Pancreas (tissue), 10 donors: ENCODE data around the gene PPFIBP1. TPM values are rescaled to one million over a fixed set of nuclear protein-coding genes. Genes with fewer than 3 reads are reported as not detected.

Experiments used
- ATAC-seq, 4 donors: fragments of 200-7000 bp; cut with Tn5 transposase; one replicate each; pipeline versions ENCODE4 v1.8.0 to v1.9.1; 2020; ENCODE audit warnings: mild to moderate bottlenecking in 4 of 4, moderate library complexity in 4 of 4
- DNase-seq, 6 donors: peaks; one replicate each; pipeline ENCODE4 v3.0.0-alpha.2; 2020
- FAIRE-seq: peaks from 2 replicates; lab custom pipeline; 2012; peaks lifted over from hg19 to GRCh38; lab: Jason Lieb, UNC
- H3K27ac ChIP-seq, 4 donors: fragments of 200-600 bp; sonication (generic); 1 replicate in 3 of 4; 2 replicates in 1 of 4; pipeline versions ENCODE4 v1.5.0 to v1.8.0; 2020
- H3K27me3 ChIP-seq, 4 donors: fragments of 200-600 bp; one replicate each; pipeline ENCODE4 v1.8.0; 2021
- H3K36me3 ChIP-seq, 3 donors: fragments of 200-600 bp; sonication (generic) in 1 of 3; one replicate each; pipeline versions ENCODE4 v1.5.0 to v1.8.0; 2020 to 2021
- H3K4me1 ChIP-seq, 3 donors: fragments of 200-600 bp; one replicate each; pipeline ENCODE4 v1.8.0; 2021
- H3K4me3 ChIP-seq, 4 donors: fragments of 200-600 bp; sonication (generic) in 2 of 4; one replicate each; pipeline versions ENCODE4 v1.5.0 to v1.8.0; 2020 to 2021
- H3K9me3 ChIP-seq, 4 donors: fragments of 200-600 bp; one replicate each; pipeline ENCODE4 v1.8.0; 2021
- CTCF ChIP-seq, 4 donors: fragments of 200-600 bp; sonication (generic) in 3 of 4; IDR thresholded peaks; one replicate each; pipeline versions ENCODE4 v1.5.0 to v1.8.0; 2021; ENCODE audit warnings: antibody characterized with exemption in 4 of 4
- WGBS, 2 donors: extraction: QIAGEN DNeasy Blood & Tissue Kit; methylation state at CpG; one replicate each; pipeline ENCODE4 v1.1.7; 2013; 5-methylcytosine and 5-hydroxymethylcytosine counted together
- intact Hi-C, 3 donors: fragments of 100-400 bp; cut with DNase I; formaldehyde crosslinking; loops; one replicate each; pipeline versions ENCODE4 v1.11.1 to v1.14.2; 2022
- polyA plus RNA-seq, 2 donors: library from polyadenylated mRNA; stranded (reverse); fragments of 200-250 nt; gene quantifications; one replicate each; pipeline ENCODE4 v1.2.3, GENCODE V29; 2013
- total RNA-seq, 6 donors: library from RNA; stranded (reverse); fragmentation: NEBNext Ultra II Directional in 4 of 6; extraction: Animal tissue kit (Norgen Biotek cat#: 25700) in 4 of 6; gene quantifications; one replicate each; pipeline versions ENCODE4 v1.2.1 to v1.2.4, GENCODE V29; 2021 to 2023
- donor health status: healthy with polysubstance abuse.
- donor health status: DM: no; HTN: no; CAD: no; lungs with moderate emphysema.
- donor health status: DM: no; HTN: no; CAD: no.
- donor health status: control.
- donor health status: control.
- donor health status: Bipolar disorder and iron deficiency.
- donor health status: DM: yes; HTN: yes; CAD: no.
- donor health status: DM: no; HTN: no; CAD: no.
- donor health status: DM: no; HTN: no; CAD: no.
- donor health status: DM: yes; HTN: yes; CAD: no.

PPFIBP1 gene
- total and polyA plus RNA-seq, 8 donors, result 12.1 to 50.3 (median 32.9) TPM

- TF ChIP-seq CTCF (IDR thresholded peaks at IDR 0.05), result no peak
- H3K27ac ChIP-seq, result no peak overlapping the region
Measured at GRCh38 chr12:27504507-27504906, 19.5 kb upstream of the PPFIBP1 start.

DNA sequence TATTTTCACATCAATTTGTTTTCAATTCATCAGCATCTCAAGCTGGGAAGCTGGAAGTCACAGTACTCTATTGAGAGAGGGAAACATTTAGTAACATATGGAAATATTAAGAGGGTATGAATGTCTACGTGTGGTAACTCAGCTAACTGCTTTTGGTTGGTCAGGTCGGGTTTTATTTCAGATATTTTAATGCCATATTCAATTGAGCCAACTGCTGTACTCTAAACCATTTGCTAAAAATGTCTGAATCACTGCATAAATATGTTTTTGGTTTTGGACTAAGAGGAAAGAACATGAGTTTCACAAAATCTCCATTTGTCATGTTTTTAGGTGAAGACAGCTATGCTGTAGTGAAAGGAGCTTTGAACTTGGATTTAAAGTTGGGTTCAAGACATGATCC, 18.9 kb upstream of the PPFIBP1 start:
- no peak for FAIRE-seq
- intact Hi-C loops, result no loop called here
- no peak overlapping the region for H3K4me3 ChIP-seq
- H3K4me1 ChIP-seq, result no peaks in the 10 kb centered on the region
- no peak for ATAC-seq
- no peak for DNase-seq
- no peaks in the 10 kb centered on the region for H3K27me3 ChIP-seq
- H3K9me3 ChIP-seq, result no peaks in the 10 kb centered on the region
- no peak for TF ChIP-seq CTCF (IDR thresholded peaks at IDR 0.05)
- WGBS, 2 donors, result 82 to 90% methylated on average over 2 of the region's 2 CpGs
- H3K36me3 ChIP-seq, result no peaks in the 10 kb centered on the region
- H3K27ac ChIP-seq, result no peak overlapping the region

More at GRCh38 chr12:27504507-27504906, 19.5 kb upstream of the PPFIBP1 start:
- Histone ChIP-seq H3K9me3 (no peaks in the 10 kb centered on the region), H3K27me3 (no peaks in the 10 kb centered on the region), H3K36me3 (no peaks in the 10 kb centered on the region), H3K4me3 (no peak overlapping the region), H3K4me1 (no peaks in the 10 kb centered on the region)
- FAIRE-seq (no peak), DNase-seq (no peak), ATAC-seq (peak in 1 of 4 donors; percentile 42)
- intact Hi-C loops, result no loop called here
- whole genome bisulfite sequencing, 2 donors, result 73 to 76% methylated on average over 2 of the region's 2 CpGs

- Histone ChIP-seq H3K4me1 (peaks cover 0 to 2% (median 0%) of the 10 kb centered on the region in 3 donors), H3K4me3 (no peak overlapping the region), H3K36me3 (no peaks in the 10 kb centered on the region), H3K27me3 (no peaks in the 10 kb centered on the region), H3K9me3 (no peaks in the 10 kb centered on the region), H3K27ac (no peak overlapping the region)
- intact Hi-C loops, result no loop called here
- DNase-seq, result no peak
- TF ChIP-seq CTCF (IDR thresholded peaks at IDR 0.05), result no peak
- no peak for ATAC-seq
- no peak for FAIRE-seq
Measured at GRCh38 chr12:27505761-27506160, 18.2 kb upstream of the PPFIBP1 start.

DNA sequence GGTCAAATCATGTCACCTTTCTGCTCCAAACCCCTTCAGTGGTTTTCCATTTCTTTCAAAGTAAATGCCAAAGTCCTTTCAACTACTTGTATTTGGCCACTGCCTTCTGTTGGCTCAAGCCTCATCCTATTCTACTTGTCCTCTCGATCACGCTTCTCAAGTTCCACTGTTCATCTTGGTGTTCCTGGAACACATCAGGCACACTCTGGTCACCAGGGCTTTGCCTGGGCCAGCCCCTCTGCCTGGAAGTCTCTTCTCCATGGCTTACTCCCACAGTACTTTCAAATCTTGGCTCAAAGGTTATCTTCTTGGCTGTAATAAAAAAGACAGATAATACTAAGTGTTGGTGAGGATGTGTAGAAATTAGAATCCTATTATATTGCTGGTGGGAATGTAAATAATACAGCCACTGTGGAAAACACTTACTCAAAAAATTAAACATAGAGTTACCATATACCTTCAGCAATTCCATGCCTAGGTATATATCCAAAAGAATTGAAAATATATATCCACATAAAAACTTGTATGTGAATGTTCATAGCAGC, 17.3 kb upstream of the PPFIBP1 start:
- TF ChIP-seq CTCF (IDR thresholded peaks at IDR 0.05), result no peak
- H3K36me3 ChIP-seq, result no peaks in the 10 kb centered on the region
- no peaks in the 10 kb centered on the region for H3K9me3 ChIP-seq
- 93 to 96% methylated on average over 2 of the region's 2 CpGs for WGBS, 2 donors
- no peak for DNase-seq
- H3K4me3 ChIP-seq, result no peak overlapping the region
- intact Hi-C loops, result no loop called here
- ATAC-seq, result no peak
- FAIRE-seq, result no peak
- H3K27ac ChIP-seq, result no peak overlapping the region
- H3K4me1 ChIP-seq, result peaks cover 0 to 5% (median 0%) of the 10 kb centered on the region in 3 donors
- no peaks in the 10 kb centered on the region for H3K27me3 ChIP-seq

DNA sequence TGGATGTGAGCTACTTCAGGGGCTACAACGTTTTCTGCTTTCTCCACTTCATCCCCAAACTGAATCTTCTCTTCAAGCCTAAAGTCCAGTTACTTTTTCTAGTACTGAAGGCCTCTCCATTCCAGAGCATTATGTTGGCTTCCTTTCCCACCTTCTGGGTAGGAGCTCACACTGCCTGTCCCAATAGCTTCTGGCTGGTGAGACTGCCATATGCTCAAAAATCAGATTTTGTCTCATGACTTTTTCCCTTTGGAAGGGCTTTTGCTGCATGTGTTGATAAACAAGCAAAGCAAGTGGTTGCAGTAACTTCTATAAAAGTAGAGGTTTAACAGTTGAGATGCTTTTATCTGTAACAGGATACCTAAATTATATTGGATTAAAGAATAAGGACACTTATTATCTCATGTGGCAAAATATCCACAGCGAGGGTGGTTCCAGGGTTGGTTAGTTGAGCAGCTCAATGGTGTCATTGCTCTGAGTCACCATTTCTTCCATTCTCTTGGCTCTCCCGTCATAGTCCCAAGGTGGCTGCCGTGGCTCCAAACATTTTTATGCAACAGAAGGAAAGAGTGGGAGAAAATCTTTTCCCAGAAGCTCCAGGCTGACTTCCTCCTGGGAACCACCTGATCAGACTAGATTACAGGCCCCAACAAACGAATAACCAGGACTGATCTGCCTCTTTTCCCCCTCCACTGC, 15.1 kb upstream of the PPFIBP1 start:
- 75 to 79% methylated on average over 5 of the region's 5 CpGs for WGBS, 2 donors
- Histone ChIP-seq H3K36me3 (no peaks in the 10 kb centered on the region), H3K9me3 (no peaks in the 10 kb centered on the region), H3K27ac (no peak overlapping the region), H3K4me3 (no peak overlapping the region), H3K4me1 (peaks cover 0 to 5% (median 0%) of the 10 kb centered on the region in 3 donors), H3K27me3 (no peaks in the 10 kb centered on the region)
- FAIRE-seq (no peak), DNase-seq (no peak), ATAC-seq (no peak)
- TF ChIP-seq CTCF (IDR thresholded peaks at IDR 0.05), result no peak
- intact Hi-C loops, result no loop called here
